ENCODE data around the gene NACC2.

The NACC2 gene

GRCh38 chr9:135992486-135993408 is 102.3 kb downstream of the NACC2 start:
- peak; percentile 87 for DNase-seq (ENCODE audit: low spot score)

GRCh38 chr9:135991771-135992170 is 103.3 kb downstream of the NACC2 start:
- no peak for DNase-seq (ENCODE audit: low spot score)

- peak; percentile 91 for DNase-seq (ENCODE audit: low spot score)
Measured at GRCh38 chr9:135990468-135991429, 104.3 kb downstream of the NACC2 start.

- no peak for DNase-seq (ENCODE audit: low spot score)
Measured at GRCh38 chr9:135989722-135990467, 105.2 kb downstream of the NACC2 start.

GRCh38 chr9:135989157-135989556 is 105.9 kb downstream of the NACC2 start:
- no peak for DNase-seq (ENCODE audit: low spot score)

- DNase-seq (ENCODE audit: low spot score): no peak
Measured at GRCh38 chr9:135988493-135988892, 106.6 kb downstream of the NACC2 start.

- no peak for DNase-seq (ENCODE audit: low spot score)
Measured at GRCh38 chr9:135987838-135988404, 107.2 kb downstream of the NACC2 start.

GRCh38 chr9:135986605-135987004 is 108.5 kb downstream of the NACC2 start:
- DNase-seq (ENCODE audit: low spot score): no peak

- no peak for DNase-seq (ENCODE audit: low spot score)
Measured at GRCh38 chr9:135985889-135986288, 109.2 kb downstream of the NACC2 start.

- DNase-seq (ENCODE audit: low spot score): no peak
Measured at GRCh38 chr9:135985459-135985774, 109.7 kb downstream of the NACC2 start.

GRCh38 chr9:135984072-135984710 is 110.9 kb downstream of the NACC2 start:
- DNase-seq (ENCODE audit: low spot score): no peak

- no peak for DNase-seq (ENCODE audit: low spot score)
Measured at GRCh38 chr9:135983208-135984071, 111.6 kb downstream of the NACC2 start.

GRCh38 chr9:135982499-135983207 is 112.4 kb downstream of the NACC2 start:
- DNase-seq (ENCODE audit: low spot score): no peak

GRCh38 chr9:135980926-135981630 is 114.0 kb downstream of the NACC2 start:
- DNase-seq (ENCODE audit: low spot score): no peak

- no peak for DNase-seq (ENCODE audit: low spot score)
Measured at GRCh38 chr9:135979547-135980166, 115.4 kb downstream of the NACC2 start.

- DNase-seq (ENCODE audit: low spot score): no peak
Measured at GRCh38 chr9:135978642-135979546, 116.2 kb downstream of the NACC2 start.

- no peak for DNase-seq (ENCODE audit: low spot score)
Measured at GRCh38 chr9:135976944-135977343, 118.1 kb downstream of the NACC2 start.

Measured in NAMALWA (cell line).